Endothelial cell of umbilical vein (primary cell): ENCODE results near the gene TMEM175.

Experiments used
- CTCF ChIP-seq, 2 donors: IDR thresholded peaks; 1 replicate in 1 of 2; 2 replicates in 1 of 2; pipeline ENCODE4 v1.5.1; 2011; ENCODE audit warnings: low read length in 2 of 2, mild to moderate bottlenecking in 2 of 2, moderate library complexity in 2 of 2, control low read depth in 1 of 2, inconsistent platforms in 1 of 2, low read depth in 1 of 2; ENCODE audit not compliant: insufficient read depth in 1 of 2; ENCODE audit errors: extremely low read depth in 1 of 2
- EZH2 ChIP-seq: IDR thresholded peaks from 2 replicates; pipeline ENCODE4 v1.6.1; 2012; ENCODE audit warnings: borderline replicate concordance, low read depth, mild to moderate bottlenecking, moderate library complexity, low read length, inconsistent platforms; ENCODE audit not compliant: severe bottlenecking
- POLR2A ChIP-seq: IDR thresholded peaks from 2 replicates; pipeline ENCODE4 v1.6.1; 2012; ENCODE audit warnings: low read depth, mild to moderate bottlenecking, control low read depth, low read length
- POLR2AphosphoS5 ChIP-seq: IDR thresholded peaks from 2 replicates; pipeline ENCODE4 v1.6.1; 2012; ENCODE audit warnings: low read depth, mild to moderate bottlenecking, control low read depth, low read length, moderate library complexity; ENCODE audit not compliant: insufficient read depth

GRCh38 chr4:1001561-1002130 is 69.4 kb downstream of the TMEM175 start:
- no peak for TF ChIP-seq CTCF (IDR thresholded peaks at IDR 0.05; ENCODE audit: extremely low read depth in 1 of 2, insufficient read depth in 1 of 2, low read depth in 1 of 2, low read length in 2 of 2)
- TF ChIP-seq EZH2: no peak
- no peak for TF ChIP-seq POLR2A
- no peak for TF ChIP-seq POLR2AphosphoS5
